Hepatocyte (in vitro differentiated cells): ENCODE measurements around the gene VPS37C.

ENCODE experiments used
- EZH2 ChIP-seq: fragments of 200-600 bp; sonication (generic); IDR thresholded peaks from 2 replicates; pipeline ENCODE4 v1.6.1; 2016; ENCODE audit warnings: antibody characterized with exemption, mild to moderate bottlenecking, borderline replicate concordance
- TF ChIP-seq, protein P1 (sequence below): fragments of 200-600 bp; sonication (generic); IDR thresholded peaks from 2 replicates; pipeline ENCODE4 v1.5.1; 2016; ENCODE audit warnings: antibody characterized with exemption, mild to moderate bottlenecking; ENCODE audit not compliant: poor library complexity

DNA sequence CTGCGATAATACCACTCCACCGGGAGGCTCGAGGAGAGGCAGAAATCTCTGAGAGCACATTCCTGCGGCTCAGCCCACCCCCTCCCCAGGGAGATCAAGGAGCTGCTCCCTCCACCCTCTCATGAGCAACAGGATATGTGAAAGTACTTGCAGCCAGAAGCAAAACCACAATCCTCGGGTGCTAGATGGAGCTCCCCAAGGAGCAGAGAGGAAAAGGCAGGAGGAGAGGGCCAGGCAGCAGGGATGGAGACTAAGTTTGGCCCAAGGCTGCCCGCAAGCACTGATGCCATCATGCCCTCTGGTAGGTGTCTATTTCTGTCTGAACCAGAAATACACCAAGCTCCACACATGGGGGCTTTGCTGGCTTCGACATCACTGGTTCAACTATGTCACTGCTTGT is 22.3 kb downstream of the VPS37C start:
- TF ChIP-seq, protein P1, sequence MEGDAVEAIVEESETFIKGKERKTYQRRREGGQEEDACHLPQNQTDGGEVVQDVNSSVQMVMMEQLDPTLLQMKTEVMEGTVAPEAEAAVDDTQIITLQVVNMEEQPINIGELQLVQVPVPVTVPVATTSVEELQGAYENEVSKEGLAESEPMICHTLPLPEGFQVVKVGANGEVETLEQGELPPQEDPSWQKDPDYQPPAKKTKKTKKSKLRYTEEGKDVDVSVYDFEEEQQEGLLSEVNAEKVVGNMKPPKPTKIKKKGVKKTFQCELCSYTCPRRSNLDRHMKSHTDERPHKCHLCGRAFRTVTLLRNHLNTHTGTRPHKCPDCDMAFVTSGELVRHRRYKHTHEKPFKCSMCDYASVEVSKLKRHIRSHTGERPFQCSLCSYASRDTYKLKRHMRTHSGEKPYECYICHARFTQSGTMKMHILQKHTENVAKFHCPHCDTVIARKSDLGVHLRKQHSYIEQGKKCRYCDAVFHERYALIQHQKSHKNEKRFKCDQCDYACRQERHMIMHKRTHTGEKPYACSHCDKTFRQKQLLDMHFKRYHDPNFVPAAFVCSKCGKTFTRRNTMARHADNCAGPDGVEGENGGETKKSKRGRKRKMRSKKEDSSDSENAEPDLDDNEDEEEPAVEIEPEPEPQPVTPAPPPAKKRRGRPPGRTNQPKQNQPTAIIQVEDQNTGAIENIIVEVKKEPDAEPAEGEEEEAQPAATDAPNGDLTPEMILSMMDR = no peak
- no peak for TF ChIP-seq EZH2
